ENCODE results near the gene PI16.

Gene PI16

DNA sequence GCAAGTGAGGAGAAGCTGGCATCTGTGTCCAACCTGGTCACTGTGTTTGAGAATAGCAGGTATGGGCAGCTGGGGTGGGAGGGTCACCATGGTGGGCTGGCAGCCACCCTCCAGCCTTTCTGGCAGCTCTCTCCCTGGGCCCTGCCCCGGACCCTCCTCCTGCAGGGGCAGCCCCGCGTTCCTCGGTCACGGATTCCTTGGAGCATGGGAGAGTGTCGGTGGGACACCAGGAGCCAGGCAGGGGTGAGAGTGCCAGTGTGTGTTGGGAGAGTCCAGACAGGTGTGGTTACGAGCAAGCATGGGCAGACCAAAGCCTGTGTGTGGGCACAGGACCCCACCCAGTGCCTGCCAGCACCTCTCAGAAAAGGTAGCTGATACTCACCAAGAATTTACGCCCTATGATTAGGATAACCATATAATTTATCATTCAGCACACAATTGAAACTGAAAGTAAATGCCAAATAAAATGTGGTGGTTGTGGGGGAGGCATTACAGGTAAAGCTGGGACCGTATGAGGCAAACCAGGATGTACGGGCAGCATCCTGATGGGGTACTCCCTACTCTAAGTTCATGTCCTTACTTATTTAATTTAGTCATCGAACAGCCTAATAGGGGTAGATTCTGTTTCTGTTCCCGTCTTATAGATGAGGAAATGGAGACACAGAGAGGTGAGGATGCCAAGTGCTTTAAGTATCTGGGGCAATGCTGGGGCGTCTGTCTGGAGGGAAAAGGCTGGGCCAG, 51.5 kb downstream of the PI16 start:
- no peak for DNase-seq (ENCODE audit: low read depth in 1 of 2, low spot score in 1 of 2)
- Histone ChIP-seq H3K4me3 (replicated peaks; ENCODE audit: insufficient read depth, low read length) (no peak overlapping the region), H3K27ac (replicated peaks) (no peak overlapping the region), H3K27me3 (ENCODE audit: insufficient read depth, poor library complexity, severe bottlenecking) (no peaks in the 10 kb centered on the region)
- TF ChIP-seq POLR2AphosphoS5 (IDR thresholded peaks at IDR 0.05; ENCODE audit: low read depth) (no peak), SPI1 (IDR thresholded peaks at IDR 0.05; ENCODE audit: borderline replicate concordance, low read depth) (no peak), GABPA (IDR thresholded peaks at IDR 0.05; ENCODE audit: low read depth) (no peak)
- TF ChIP-seq, protein P1, sequence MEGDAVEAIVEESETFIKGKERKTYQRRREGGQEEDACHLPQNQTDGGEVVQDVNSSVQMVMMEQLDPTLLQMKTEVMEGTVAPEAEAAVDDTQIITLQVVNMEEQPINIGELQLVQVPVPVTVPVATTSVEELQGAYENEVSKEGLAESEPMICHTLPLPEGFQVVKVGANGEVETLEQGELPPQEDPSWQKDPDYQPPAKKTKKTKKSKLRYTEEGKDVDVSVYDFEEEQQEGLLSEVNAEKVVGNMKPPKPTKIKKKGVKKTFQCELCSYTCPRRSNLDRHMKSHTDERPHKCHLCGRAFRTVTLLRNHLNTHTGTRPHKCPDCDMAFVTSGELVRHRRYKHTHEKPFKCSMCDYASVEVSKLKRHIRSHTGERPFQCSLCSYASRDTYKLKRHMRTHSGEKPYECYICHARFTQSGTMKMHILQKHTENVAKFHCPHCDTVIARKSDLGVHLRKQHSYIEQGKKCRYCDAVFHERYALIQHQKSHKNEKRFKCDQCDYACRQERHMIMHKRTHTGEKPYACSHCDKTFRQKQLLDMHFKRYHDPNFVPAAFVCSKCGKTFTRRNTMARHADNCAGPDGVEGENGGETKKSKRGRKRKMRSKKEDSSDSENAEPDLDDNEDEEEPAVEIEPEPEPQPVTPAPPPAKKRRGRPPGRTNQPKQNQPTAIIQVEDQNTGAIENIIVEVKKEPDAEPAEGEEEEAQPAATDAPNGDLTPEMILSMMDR (IDR thresholded peaks at IDR 0.05; ENCODE audit: insufficient read depth, low read length) = no peak
- TF ChIP-seq, protein P2, sequence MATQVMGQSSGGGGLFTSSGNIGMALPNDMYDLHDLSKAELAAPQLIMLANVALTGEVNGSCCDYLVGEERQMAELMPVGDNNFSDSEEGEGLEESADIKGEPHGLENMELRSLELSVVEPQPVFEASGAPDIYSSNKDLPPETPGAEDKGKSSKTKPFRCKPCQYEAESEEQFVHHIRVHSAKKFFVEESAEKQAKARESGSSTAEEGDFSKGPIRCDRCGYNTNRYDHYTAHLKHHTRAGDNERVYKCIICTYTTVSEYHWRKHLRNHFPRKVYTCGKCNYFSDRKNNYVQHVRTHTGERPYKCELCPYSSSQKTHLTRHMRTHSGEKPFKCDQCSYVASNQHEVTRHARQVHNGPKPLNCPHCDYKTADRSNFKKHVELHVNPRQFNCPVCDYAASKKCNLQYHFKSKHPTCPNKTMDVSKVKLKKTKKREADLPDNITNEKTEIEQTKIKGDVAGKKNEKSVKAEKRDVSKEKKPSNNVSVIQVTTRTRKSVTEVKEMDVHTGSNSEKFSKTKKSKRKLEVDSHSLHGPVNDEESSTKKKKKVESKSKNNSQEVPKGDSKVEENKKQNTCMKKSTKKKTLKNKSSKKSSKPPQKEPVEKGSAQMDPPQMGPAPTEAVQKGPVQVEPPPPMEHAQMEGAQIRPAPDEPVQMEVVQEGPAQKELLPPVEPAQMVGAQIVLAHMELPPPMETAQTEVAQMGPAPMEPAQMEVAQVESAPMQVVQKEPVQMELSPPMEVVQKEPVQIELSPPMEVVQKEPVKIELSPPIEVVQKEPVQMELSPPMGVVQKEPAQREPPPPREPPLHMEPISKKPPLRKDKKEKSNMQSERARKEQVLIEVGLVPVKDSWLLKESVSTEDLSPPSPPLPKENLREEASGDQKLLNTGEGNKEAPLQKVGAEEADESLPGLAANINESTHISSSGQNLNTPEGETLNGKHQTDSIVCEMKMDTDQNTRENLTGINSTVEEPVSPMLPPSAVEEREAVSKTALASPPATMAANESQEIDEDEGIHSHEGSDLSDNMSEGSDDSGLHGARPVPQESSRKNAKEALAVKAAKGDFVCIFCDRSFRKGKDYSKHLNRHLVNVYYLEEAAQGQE (IDR thresholded peaks at IDR 0.05; ENCODE audit: insufficient replicate concordance, low read depth) = no peak

GRCh38 chr6:37006793-37007339, 52.3 kb downstream of the PI16 start:
- Histone ChIP-seq H3K27me3 (ENCODE audit: insufficient read depth, poor library complexity, severe bottlenecking) (no peaks in the 10 kb centered on the region), H3K4me3 (replicated peaks; ENCODE audit: insufficient read depth, low read length) (no peak overlapping the region), H3K27ac (replicated peaks) (no peak overlapping the region)
- TF ChIP-seq, protein P1 (IDR thresholded peaks at IDR 0.05; ENCODE audit: insufficient read depth, low read length) = no peak
- TF ChIP-seq SPI1 (IDR thresholded peaks at IDR 0.05; ENCODE audit: borderline replicate concordance, low read depth) (no peak), POLR2AphosphoS5 (IDR thresholded peaks at IDR 0.05; ENCODE audit: low read depth) (no peak), GABPA (IDR thresholded peaks at IDR 0.05; ENCODE audit: low read depth) (no peak)
- TF ChIP-seq, protein P2 (IDR thresholded peaks at IDR 0.05; ENCODE audit: insufficient replicate concordance, low read depth) = no peak
- DNase-seq (ENCODE audit: low read depth in 1 of 2, low spot score in 1 of 2) = no peak

GRCh38 chr6:37007340-37008043, 53.0 kb downstream of the PI16 start:
- TF ChIP-seq, protein P2 (IDR thresholded peaks at IDR 0.05; ENCODE audit: insufficient replicate concordance, low read depth) = peak; percentile 91
- TF ChIP-seq GABPA (IDR thresholded peaks at IDR 0.05; ENCODE audit: low read depth) (no peak), SPI1 (IDR thresholded peaks at IDR 0.05; ENCODE audit: borderline replicate concordance, low read depth) (no peak), POLR2AphosphoS5 (IDR thresholded peaks at IDR 0.05; ENCODE audit: low read depth) (no peak)
- TF ChIP-seq, protein P1 (IDR thresholded peaks at IDR 0.05; ENCODE audit: insufficient read depth, low read length) = no peak
- no peak overlapping the region for H3K4me3 ChIP-seq (replicated peaks; ENCODE audit: insufficient read depth, low read length)
- no peak overlapping the region for H3K27ac ChIP-seq (replicated peaks)
- peak in 1 of 2 experiments; percentile 51 for DNase-seq (ENCODE audit: low read depth in 1 of 2, low spot score in 1 of 2)
- no peaks in the 10 kb centered on the region for H3K27me3 ChIP-seq (ENCODE audit: insufficient read depth, poor library complexity, severe bottlenecking)
